ENCODE results near the gene RAD18. TPM values are rescaled to one million over a fixed set of nuclear protein-coding genes. Genes with fewer than 3 reads are reported as not detected.
A peak's percentile ranks its signal among the peaks of the same experiment; 100 is the strongest.

RAD18 gene
- total RNA-seq, 4 donors from 2014 or later, result 8.6 to 11.9 (median 9.7) TPM

DNA sequence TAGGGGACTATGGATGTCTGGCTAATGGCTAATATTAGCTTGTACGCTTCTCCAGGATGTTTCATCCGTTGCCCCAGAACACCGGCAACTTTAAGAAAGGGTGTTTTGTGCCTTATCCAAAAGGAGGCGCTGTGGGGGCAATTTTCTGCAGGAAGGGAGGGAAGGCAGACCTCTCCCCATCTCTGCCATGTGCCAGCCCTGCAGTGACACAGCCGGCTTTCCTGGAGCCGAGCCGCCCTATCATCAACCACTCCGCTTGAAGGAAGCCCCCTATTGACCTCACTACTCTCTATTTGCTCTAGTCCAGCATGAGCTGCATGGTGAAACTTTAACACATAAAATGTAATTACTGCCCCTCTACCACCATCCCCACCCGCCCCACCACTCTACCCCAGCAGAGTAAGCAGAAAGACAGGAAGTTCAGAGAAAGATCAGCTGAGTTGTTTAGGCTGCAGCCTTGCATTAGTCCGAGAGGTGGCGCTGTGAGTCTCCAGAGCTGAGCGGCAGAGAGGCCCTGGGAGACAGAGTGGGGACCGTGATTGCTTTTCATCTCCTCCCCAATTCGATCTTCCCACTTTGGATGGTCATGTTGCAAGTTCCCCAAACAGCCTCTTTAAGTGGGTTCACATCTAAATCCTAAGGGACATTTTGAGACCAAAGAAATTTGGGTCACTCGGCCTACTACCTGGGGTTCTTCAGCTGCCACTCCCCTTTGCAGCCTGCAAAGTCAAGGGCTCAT is 24.5 kb upstream of the RAD18 start:
- in situ Hi-C loops (cut with MboI; ENCODE audit: low pct_ligation_motif_present in 1 of 4, low pct_unique_long_range_greater_than_20kb in 1 of 4, low sequenced_read_pairs in 3 of 4), result no loop called here
- intact Hi-C loops (cut with DNase I; ENCODE audit: low total_unique reads), result loop anchor here (1.0 to 5.0 kb wide), 2 partner anchors 17 to 79 kb away; no protein-coding TSS in a partner anchor
- Histone ChIP-seq H3K27ac (no peak overlapping the region), H3K27me3 (no peaks in the 10 kb centered on the region), H3K4me3 (no peak overlapping the region), H3K36me3 (no peaks in the 10 kb centered on the region), H3K4me1 (peaks cover 0 to 9% (median 4%) of the 10 kb centered on the region in 4 donors), H3K9me3 (no peaks in the 10 kb centered on the region)
- TF ChIP-seq, protein P1, sequence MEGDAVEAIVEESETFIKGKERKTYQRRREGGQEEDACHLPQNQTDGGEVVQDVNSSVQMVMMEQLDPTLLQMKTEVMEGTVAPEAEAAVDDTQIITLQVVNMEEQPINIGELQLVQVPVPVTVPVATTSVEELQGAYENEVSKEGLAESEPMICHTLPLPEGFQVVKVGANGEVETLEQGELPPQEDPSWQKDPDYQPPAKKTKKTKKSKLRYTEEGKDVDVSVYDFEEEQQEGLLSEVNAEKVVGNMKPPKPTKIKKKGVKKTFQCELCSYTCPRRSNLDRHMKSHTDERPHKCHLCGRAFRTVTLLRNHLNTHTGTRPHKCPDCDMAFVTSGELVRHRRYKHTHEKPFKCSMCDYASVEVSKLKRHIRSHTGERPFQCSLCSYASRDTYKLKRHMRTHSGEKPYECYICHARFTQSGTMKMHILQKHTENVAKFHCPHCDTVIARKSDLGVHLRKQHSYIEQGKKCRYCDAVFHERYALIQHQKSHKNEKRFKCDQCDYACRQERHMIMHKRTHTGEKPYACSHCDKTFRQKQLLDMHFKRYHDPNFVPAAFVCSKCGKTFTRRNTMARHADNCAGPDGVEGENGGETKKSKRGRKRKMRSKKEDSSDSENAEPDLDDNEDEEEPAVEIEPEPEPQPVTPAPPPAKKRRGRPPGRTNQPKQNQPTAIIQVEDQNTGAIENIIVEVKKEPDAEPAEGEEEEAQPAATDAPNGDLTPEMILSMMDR (IDR thresholded peaks at IDR 0.05), result peak; percentile 63 to 76 (median 74)
- TF ChIP-seq POLR2AphosphoS5 (IDR thresholded peaks at IDR 0.05) (no peak), EP300 (IDR thresholded peaks at IDR 0.05; ENCODE audit: low read depth) (no peak), POLR2A (IDR thresholded peaks at IDR 0.05) (no peak)
- WGBS, 2 donors (ENCODE audit: low coverage in 1 of 2), result 41 to 80% methylated on average over 1 to 15 of the region's 15 CpGs
- peak; percentile 62 for DNase-seq

DNA sequence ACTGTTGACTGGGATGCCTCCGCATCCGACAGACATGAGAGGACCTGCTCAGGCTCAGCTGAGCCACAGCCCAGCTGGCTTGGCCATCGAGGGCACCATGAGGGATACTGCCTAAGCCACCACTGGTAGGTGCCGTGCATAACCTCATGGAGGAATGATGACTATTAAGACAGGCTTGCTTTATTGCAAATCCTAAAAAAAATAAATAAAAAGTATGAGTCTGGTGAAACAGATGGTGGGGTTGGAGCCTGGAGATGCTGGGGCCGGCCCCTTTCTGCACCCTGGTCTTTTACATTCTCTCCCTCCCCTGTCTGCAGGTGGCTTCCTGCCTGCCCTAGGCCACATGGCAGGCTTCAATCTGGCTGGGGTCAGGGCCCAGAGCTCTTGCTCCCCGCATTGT is 24.0 kb upstream of the RAD18 start:
- Histone ChIP-seq H3K27ac (no peak overlapping the region), H3K27me3 (no peaks in the 10 kb centered on the region), H3K9me3 (no peaks in the 10 kb centered on the region), H3K36me3 (no peaks in the 10 kb centered on the region), H3K4me3 (no peak overlapping the region), H3K4me1 (peaks cover 0 to 10% (median 4%) of the 10 kb centered on the region in 4 donors)
- intact Hi-C loops (cut with DNase I; ENCODE audit: low total_unique reads) (loop anchor here (5.0 kb wide), 1 partner anchor 80 kb away; no protein-coding TSS in a partner anchor), in situ Hi-C loops (cut with MboI; ENCODE audit: low pct_ligation_motif_present in 1 of 4, low pct_unique_long_range_greater_than_20kb in 1 of 4, low sequenced_read_pairs in 3 of 4) (no loop called here)
- no peak for DNase-seq
- no peak for TF ChIP-seq POLR2AphosphoS5 (IDR thresholded peaks at IDR 0.05)
- no peak for TF ChIP-seq POLR2A (IDR thresholded peaks at IDR 0.05)
- TF ChIP-seq, protein P1 (IDR thresholded peaks at IDR 0.05), result no peak
- TF ChIP-seq EP300 (IDR thresholded peaks at IDR 0.05; ENCODE audit: low read depth), result no peak
- 83 to 100% methylated on average over 1 to 6 of the region's 6 CpGs for WGBS, 2 donors (ENCODE audit: low coverage in 1 of 2)

DNA sequence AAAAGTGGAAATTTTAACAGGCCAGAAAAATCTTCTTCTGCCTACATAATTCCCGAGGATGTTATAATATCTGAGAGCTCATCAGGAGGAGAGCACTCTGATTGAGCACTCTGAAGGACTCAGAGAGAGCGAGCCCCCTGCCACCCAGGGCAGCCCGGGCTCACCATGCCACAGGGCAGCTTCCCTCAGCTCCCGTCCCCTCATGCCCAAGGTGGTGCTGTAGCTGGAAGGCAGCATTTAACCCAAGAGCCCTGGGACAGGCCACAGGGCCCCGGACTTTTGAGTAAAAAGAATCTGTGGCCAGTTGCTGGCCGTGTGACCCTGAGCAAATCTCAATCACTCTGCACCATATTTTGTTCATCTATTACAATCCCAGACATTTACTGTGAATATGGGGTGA is 23.5 kb upstream of the RAD18 start:
- TF ChIP-seq POLR2AphosphoS5 (IDR thresholded peaks at IDR 0.05) (no peak), POLR2A (IDR thresholded peaks at IDR 0.05) (no peak), EP300 (IDR thresholded peaks at IDR 0.05; ENCODE audit: low read depth) (no peak)
- TF ChIP-seq, protein P1 (IDR thresholded peaks at IDR 0.05), result no peak
- Histone ChIP-seq H3K9me3 (no peaks in the 10 kb centered on the region), H3K4me3 (no peak overlapping the region), H3K36me3 (no peaks in the 10 kb centered on the region), H3K27me3 (no peaks in the 10 kb centered on the region), H3K27ac (no peak overlapping the region), H3K4me1 (peaks cover 0 to 10% (median 4%) of the 10 kb centered on the region in 4 donors)
- intact Hi-C loops (cut with DNase I; ENCODE audit: low total_unique reads) (loop anchor here (5.0 kb wide), 1 partner anchor 81 kb away; no protein-coding TSS in a partner anchor), in situ Hi-C loops (cut with MboI; ENCODE audit: low pct_ligation_motif_present in 1 of 4, low pct_unique_long_range_greater_than_20kb in 1 of 4, low sequenced_read_pairs in 3 of 4) (no loop called here)
- WGBS, 2 donors (ENCODE audit: low coverage in 1 of 2), result 60 to 84% methylated on average over 1 to 6 of the region's 6 CpGs
- DNase-seq, result no peak

GRCh38 chr3:8985876-8986275 is 22.6 kb upstream of the RAD18 start:
- Histone ChIP-seq H3K27me3 (no peaks in the 10 kb centered on the region), H3K36me3 (no peaks in the 10 kb centered on the region), H3K4me3 (no peak overlapping the region), H3K9me3 (no peaks in the 10 kb centered on the region), H3K27ac (no peak overlapping the region), H3K4me1 (peaks cover 0 to 10% (median 4%) of the 10 kb centered on the region in 4 donors)
- TF ChIP-seq, protein P1 (IDR thresholded peaks at IDR 0.05), result no peak
- TF ChIP-seq EP300 (IDR thresholded peaks at IDR 0.05; ENCODE audit: low read depth), result no peak
- no peak for TF ChIP-seq POLR2A (IDR thresholded peaks at IDR 0.05)
- TF ChIP-seq POLR2AphosphoS5 (IDR thresholded peaks at IDR 0.05), result no peak
- 82% methylated on average over 9 of the region's 9 CpGs; no CpG with 5 or more reads in 1 of the 2 donors for WGBS, 2 donors (ENCODE audit: low coverage in 1 of 2)
- intact Hi-C loops (cut with DNase I; ENCODE audit: low total_unique reads), result loop anchor here (5.0 kb wide), 1 partner anchor 81 kb away; no protein-coding TSS in a partner anchor
- no peak for DNase-seq
- in situ Hi-C loops (cut with MboI; ENCODE audit: low pct_ligation_motif_present in 1 of 4, low pct_unique_long_range_greater_than_20kb in 1 of 4, low sequenced_read_pairs in 3 of 4), result no loop called here

Data from transverse colon (tissue), 4 donors.